NCI-H2196 treated with DMSO at 0.1 percent for 48 hours (cell line): ENCODE results near the gene BBX.

Source experiments
- DNase-seq: peaks from one replicate; lab custom pipeline; 2025; ENCODE audit not compliant: unreplicated experiment; lab: John Stamatoyannopoulos, UW

The BBX gene

DNA sequence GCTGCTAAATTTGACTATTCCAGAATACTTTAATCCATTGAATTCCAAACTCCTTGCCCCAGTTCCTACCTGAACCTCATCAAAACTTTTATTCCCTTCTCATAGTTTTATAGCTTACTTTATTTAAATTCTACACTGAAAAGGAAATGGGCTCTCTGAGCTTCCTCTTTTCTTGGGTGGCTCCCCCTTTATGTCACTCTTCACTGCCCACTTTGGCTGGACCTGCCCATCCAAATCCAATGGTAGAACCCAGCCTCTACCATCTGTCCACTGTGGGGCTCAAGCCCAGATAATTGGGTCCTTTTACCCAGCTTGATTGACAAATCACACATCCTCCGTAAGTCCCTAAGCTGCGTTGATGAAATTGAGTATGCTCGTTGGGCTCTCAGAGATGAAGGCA lies 216.5 kb downstream of the BBX start:
- no peak for DNase-seq

DNA sequence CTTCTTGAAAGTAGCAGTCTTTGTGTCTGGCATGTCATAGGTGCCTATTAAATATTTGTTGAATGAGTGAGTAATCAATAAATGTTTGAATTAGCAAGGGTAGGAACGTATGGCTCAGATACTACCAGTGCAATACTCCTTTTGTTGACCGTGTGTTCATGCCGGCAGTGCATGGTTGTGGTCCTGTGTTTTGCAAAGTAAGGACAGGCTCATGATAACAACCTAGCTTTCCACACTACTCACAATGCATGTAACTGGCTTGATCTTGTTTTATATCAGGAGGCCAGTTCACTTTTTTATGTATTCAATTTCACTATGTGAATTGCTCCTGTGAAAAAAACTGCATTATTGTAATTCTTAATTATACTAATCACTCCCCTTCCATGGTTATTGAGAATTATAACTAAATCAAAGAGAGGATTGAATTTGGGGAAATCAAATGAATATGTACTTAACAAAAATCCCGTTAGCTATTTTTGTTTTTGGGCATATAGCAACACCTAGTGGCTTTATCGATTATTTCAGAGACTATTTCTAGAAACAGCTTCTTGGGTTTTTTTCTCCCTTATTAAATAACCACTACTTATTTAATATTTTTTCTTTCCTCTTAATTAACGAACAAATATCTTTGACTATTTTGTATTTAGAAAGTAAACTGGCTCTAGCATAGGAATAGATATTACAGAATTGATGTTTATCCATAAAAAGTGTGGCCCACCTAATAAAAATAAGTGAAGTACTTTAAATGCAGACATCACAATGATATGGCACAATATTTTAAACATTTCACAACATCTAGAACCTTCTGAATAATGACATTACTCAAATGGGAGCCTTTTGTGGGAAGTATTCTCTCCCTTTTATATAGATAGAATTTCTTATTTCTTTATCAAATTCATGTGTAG lies 218.5 kb downstream of the BBX start:
- DNase-seq: no peak

GRCh38 chr3:107745354-107745753 lies 222.6 kb downstream of the BBX start:
- no peak for DNase-seq

DNA sequence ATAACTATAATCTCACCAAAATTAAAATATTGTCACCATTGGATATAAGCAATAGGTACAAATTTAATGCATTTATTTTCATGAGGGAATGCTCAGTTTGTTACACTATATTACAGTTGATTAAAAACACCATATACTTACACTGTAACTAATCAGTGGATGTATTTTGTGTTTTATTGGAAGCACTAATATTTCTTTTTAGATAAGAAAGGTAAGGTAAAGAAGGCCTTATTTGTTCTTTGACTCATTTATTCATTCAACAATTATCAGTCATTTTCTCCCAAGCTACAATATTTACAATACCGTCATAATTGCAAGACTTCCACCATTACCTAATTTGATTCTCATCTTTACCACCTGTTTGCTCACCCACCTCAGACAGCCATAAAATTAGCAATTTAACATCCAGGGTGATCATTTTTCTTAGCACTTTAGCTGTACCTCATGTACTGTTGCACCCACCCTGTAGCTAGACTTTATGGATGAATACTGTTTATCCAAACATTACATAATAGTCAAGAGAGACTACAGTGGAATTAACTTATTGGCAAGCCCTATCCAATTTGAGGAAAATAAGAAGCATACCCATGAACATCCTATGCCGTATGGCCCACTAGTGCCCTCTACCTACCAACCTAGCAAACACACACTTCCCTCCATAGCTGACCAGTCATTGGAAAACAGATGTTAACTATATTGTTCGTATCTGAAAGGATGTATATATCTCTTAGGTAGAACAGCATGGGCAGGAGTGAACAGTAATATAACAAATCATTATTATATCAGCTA lies 229.6 kb downstream of the BBX start:
- no peak for DNase-seq

GRCh38 chr3:107753494-107753893 lies 230.7 kb downstream of the BBX start:
- no peak for DNase-seq

GRCh38 chr3:107753976-107754375 lies 231.2 kb downstream of the BBX start:
- no peak for DNase-seq

DNA sequence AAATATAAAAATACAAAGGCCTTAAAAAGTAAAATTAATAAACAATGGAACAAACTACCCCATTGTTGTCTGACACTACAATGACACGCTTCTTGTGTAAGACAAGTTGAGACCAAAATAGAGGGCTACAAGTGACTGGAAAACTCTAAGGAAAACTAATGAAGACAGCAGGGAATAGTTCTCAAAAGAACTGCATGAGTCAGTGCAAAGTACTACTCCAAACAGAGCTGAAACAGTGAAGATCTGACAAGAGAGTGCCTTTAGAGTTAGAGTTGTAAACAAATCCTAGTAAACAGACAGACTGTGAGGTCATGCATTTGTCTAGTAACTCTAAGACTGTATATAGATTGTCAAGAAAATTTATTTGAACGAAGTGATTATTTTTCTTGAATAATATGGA lies 233.9 kb downstream of the BBX start:
- no peak for DNase-seq

DNA sequence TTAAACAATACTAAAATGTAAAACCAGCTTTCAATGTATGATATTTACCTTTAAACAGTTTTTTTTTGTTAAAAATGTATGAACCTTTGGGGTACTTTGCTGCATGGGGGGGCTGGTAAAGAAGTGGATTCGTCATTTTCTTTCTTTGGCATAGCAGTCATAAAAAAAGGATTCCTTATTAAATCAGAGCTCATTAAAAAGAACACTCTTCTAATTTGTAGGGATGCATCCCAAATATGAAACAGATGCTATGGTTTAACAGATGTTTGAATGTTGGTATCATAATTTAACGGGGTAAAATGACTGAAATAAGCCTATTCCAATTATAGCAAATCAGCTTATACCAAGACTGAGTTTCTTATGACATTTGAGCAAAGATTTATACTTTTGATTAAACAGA lies 234.4 kb downstream of the BBX start:
- DNase-seq: no peak

DNA sequence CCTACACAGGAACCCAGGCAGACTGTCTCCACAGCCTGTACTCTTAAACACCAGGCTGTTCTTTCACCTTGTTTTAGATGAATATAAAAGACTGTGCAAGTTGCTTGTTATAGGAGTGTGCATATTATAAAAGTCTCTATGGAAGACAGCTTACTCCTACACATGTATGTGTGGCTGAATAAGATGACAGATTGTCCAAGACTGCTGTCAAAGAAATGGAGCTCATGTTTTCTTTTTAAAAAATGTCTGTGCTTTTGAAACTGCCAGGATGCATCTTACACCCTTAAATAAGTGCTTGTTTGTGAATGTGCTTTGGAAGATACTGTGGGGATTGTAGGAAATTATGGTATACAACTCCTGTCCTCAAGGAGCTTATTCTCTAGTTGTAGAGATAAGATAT lies 237.4 kb downstream of the BBX start:
- no peak for DNase-seq

GRCh38 chr3:107761391-107761790 lies 238.6 kb downstream of the BBX start:
- no peak for DNase-seq

- no peak for DNase-seq
These were observed 242.8 kb downstream of the BBX start for GRCh38 chr3:107765524-107765923.

GRCh38 chr3:107767897-107768605 lies 245.3 kb downstream of the BBX start:
- DNase-seq: no peak

DNA sequence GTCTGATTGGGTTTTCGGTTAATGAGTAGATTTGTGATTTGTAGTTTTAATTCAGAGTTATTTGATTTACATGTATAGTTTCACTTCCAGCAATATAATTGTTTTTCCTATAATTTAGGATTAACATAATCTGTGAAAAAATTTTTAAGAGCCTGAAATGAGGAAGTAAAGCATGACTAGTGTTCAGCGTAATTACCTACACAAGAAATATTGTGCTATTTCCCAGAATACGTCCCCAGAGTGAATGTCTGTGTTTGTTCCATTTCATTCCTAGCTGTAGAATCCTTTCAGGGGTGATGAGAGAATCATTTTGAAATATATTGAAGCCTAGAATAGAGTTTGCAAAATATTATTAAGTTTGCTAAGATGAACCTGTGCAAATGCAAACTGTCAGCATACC lies 247.1 kb downstream of the BBX start:
- DNase-seq: no peak

DNA sequence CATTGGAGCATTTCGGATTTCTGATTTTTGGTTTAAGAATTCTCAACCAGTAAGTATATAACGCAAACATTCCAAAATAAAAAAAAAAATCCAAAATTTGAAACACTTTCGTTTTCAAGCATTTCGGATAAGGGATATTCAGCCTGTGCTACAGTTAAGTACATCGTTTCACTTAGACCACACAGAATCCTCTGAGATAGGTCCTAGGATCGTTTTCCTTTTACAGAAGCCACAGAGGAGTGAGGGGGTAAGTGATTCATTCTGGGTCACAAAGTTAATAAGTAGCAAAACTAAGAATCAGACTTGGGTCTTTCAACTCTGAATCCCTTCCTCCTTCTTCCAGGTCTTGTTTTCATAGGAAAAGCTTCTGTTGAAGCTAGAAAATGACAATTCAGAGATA lies 249.3 kb downstream of the BBX start:
- DNase-seq: no peak

DNA sequence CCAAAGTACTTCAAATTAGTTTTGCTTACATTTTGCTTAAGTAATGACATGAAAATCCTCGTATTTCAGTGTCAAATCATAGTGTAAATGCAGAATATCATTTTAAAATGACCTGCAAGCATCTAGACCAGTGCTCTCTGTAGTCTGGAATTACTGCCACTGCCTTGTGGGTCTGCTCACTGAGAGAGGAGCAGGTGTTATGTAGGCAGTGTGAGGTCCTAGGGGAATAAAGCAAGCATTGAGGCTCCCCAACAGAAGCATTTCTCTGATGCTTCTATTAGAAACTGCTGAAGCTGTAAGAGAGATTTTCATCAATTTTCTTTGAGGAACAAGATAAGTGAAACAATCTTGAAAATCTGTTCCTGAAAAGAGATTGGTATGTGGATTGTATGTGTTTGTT lies 253.2 kb downstream of the BBX start:
- DNase-seq: no peak

DNA sequence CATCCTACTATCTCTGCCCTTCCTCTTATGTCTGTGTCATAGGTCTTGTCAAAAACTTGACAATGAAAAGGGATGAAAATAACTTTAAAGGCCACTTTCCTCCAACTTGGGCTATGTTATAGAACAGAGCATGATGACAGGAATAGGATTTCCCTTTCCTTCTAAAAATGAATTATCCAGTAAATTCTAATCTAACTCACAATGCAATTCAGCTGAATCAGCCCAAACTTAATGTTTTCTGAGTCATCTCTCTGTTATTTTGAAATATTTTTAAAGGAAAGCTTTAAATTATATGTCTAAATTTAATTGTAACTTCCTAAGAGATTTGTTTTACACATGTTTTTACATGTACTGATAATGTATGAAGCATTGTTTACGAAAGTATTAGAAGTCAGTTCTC lies 258.5 kb downstream of the BBX start:
- DNase-seq: no peak

GRCh38 chr3:107782054-107782453 lies 259.3 kb downstream of the BBX start:
- DNase-seq: no peak

DNA sequence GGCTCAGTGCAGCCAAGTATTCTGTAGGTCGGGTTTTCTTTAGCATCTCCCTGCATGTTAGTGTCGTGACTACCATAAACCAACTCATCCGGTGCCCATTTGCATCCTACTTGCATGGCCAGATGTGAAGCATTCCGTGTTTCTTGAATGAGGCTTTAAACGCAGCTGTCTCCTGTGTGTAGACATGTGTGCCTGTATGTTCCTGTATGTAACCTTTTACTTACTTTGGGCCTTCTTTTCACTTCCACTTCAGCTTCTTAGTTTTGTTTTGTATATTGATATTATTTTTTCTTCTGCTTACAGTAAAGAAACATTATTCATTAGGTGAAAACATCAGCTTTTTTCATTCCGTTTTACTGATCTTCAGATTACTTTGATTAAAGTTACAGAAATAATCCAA lies 267.9 kb downstream of the BBX start:
- no peak for DNase-seq

DNA sequence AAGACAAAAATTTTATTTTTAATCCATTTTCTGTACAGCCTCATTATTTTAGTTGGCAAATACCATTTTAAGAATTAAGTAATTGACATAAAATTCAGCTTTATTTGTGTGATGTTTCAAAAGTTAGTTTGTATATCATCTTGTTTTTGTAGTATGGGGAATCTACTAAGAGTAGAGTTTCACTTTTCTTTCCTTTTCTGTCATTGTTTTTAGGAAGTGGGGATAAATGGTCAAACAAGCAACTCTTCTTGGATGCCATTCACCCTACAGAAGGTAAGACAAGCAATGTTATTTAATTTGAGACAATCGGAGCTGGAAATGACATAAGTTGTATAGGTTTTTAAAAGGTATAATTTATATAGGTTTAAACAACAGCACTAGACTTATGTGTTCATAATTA lies 268.3 kb downstream of the BBX start:
- no peak for DNase-seq

DNA sequence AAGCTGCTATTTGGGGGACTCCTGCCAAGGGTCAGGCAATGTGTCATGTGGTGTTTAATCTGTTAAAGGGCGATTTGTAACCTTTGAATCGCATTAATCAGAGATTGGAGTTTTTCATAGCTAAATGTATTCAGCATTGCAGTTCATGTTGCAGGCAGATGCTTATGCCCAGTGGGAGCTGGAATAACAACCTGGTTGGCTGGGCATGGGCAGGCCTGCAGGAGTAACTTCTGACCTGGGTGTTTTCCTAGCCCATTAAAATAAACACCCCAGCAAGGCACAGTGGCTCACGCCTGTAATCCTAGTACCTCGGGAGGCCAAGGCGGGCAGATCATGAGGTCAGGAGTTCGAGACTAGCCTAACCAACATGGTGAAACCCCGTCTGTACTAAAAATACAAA lies 268.7 kb downstream of the BBX start:
- DNase-seq: no peak

DNA sequence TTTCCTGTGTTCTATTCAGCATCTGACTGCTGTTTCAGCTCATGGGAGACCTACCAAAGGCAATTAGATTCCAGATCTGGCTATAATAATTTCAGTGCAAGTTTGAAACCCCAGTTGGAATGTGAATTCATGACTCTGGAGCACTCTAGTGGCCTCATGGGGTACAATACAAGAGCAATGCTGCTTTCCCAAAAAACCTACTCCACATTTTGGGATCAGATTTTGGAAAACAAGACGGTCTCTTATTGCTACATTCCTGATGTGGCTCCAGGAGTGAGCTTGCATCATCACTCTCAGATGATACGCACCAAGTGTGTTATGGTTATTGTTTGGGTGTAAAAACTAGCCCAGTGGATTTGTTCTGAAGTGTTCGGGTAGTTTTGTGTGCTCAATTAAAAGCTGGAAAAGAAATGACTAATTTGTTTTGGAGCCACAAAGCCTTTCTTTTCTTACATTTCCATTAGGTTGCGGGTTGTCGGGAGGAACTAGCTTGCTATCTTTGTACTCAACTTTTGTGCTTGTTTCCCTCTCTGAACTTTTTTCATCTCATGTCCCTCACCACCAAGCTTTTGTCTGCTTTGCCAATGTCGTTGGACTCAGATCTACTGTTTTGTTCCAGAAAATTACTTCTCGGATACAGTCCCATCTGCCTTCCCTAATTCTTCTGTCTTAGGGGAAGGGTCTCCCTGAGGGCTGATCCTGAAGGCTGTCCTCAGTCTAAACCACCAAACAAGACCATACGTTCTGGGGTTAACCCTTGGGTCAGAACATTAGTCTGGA lies 272.1 kb downstream of the BBX start:
- no peak for DNase-seq
